ENCODE measurements around the gene TBX3. TPM values are rescaled to one million over a fixed set of nuclear protein-coding genes. Genes with fewer than 3 reads are reported as not detected.

The TBX3 gene
- total RNA-seq, 1 donor from 2014 or later = not detected

- Histone ChIP-seq H2AFZ (replicated peaks) (no peak overlapping the region), H3F3A (ENCODE audit: low read depth) (peaks cover 11% of the 10 kb centered on the region), H3K79me2 (ENCODE audit: low read depth) (no peaks in the 10 kb centered on the region), H3K4me1 (peaks cover 3% of the 10 kb centered on the region), H3K27ac (no peak overlapping the region), H3K9ac (no peak overlapping the region), H4K20me1 (ENCODE audit: low read depth) (peaks cover 99% of the 10 kb centered on the region), H3K4me3 (no peak overlapping the region), H3K36me3 (no peaks in the 10 kb centered on the region), H3K9me3 (ENCODE audit: low read depth) (no peaks in the 10 kb centered on the region), H3K4me2 (peak overlapping the region; percentile 21), H3K27me3 (peaks cover 100% of the 10 kb centered on the region)
- peaks cover 97% of the 10 kb centered on the region for H3K27me3 Mint-ChIP-seq (ENCODE audit: insufficient read depth, low read depth)
- H3K4me3 Mint-ChIP-seq = no peak overlapping the region
- peaks cover 3% of the 10 kb centered on the region for H3K9me3 Mint-ChIP-seq
- H3K36me3 Mint-ChIP-seq = no peaks in the 10 kb centered on the region
- DNase-seq (ENCODE audit: low spot score) = peak; percentile 32
- no peak overlapping the region for H3K27ac Mint-ChIP-seq
- no peak for TF ChIP-seq CTCF (IDR thresholded peaks at IDR 0.05)
- TF ChIP-seq EZH2 (IDR thresholded peaks at IDR 0.05) = peak; percentile 42
- TF ChIP-seq EZH2phosphoT487 (IDR thresholded peaks at IDR 0.05) = peak; percentile 19
- H3K4me1 Mint-ChIP-seq = peaks cover 6% of the 10 kb centered on the region
These were observed 9.1 kb upstream of the TBX3 start for GRCh38 chr12:114693059-114693531.

GRCh38 chr12:114692186-114693058 is 8.4 kb upstream of the TBX3 start:
- Histone ChIP-seq H2AFZ (replicated peaks) (no peak overlapping the region), H3K4me3 (no peak overlapping the region), H3K27ac (no peak overlapping the region), H3K9me3 (ENCODE audit: low read depth) (no peaks in the 10 kb centered on the region), H3F3A (ENCODE audit: low read depth) (peaks cover 4% of the 10 kb centered on the region), H3K79me2 (ENCODE audit: low read depth) (no peaks in the 10 kb centered on the region), H3K4me2 (peak overlapping the region; percentile 21), H3K36me3 (no peaks in the 10 kb centered on the region), H3K4me1 (peaks cover 5% of the 10 kb centered on the region), H4K20me1 (ENCODE audit: low read depth) (peaks cover 99% of the 10 kb centered on the region), H3K9ac (no peak overlapping the region), H3K27me3 (peaks cover 100% of the 10 kb centered on the region)
- Mint-ChIP-seq H3K36me3 (no peaks in the 10 kb centered on the region), H3K4me1 (peaks cover 2% of the 10 kb centered on the region), H3K27me3 (ENCODE audit: insufficient read depth, low read depth) (peaks cover 96% of the 10 kb centered on the region), H3K4me3 (peak overlapping the region; percentile 8), H3K27ac (no peak overlapping the region), H3K9me3 (peaks cover 3% of the 10 kb centered on the region)
- peak; percentile 60 for DNase-seq (ENCODE audit: low spot score)
- TF ChIP-seq EZH2phosphoT487 (IDR thresholded peaks at IDR 0.05) (peak; percentile 96), EZH2 (IDR thresholded peaks at IDR 0.05) (peak; percentile 99), CTCF (IDR thresholded peaks at IDR 0.05) (no peak)

GRCh38 chr12:114691763-114692185 is 7.8 kb upstream of the TBX3 start:
- H3K4me1 ChIP-seq = peaks cover 11% of the 10 kb centered on the region
- no peaks in the 10 kb centered on the region for H3K79me2 ChIP-seq (ENCODE audit: low read depth)
- no peak overlapping the region for H2AFZ ChIP-seq (replicated peaks)
- Mint-ChIP-seq H3K36me3 (no peaks in the 10 kb centered on the region), H3K27me3 (ENCODE audit: insufficient read depth, low read depth) (peaks cover 96% of the 10 kb centered on the region), H3K4me1 (peaks cover 6% of the 10 kb centered on the region), H3K4me3 (no peak overlapping the region), H3K9me3 (peaks cover 4% of the 10 kb centered on the region), H3K27ac (no peak overlapping the region)
- H3K27ac ChIP-seq = no peak overlapping the region
- TF ChIP-seq EZH2 (IDR thresholded peaks at IDR 0.05) (no peak), CTCF (IDR thresholded peaks at IDR 0.05) (no peak), EZH2phosphoT487 (IDR thresholded peaks at IDR 0.05) (no peak)
- H4K20me1 ChIP-seq (ENCODE audit: low read depth) = peaks cover 99% of the 10 kb centered on the region
- peak overlapping the region; percentile 21 for H3K4me2 ChIP-seq
- H3F3A ChIP-seq (ENCODE audit: low read depth) = no peaks in the 10 kb centered on the region
- DNase-seq (ENCODE audit: low spot score) = peak; percentile 52
- no peaks in the 10 kb centered on the region for H3K9me3 ChIP-seq (ENCODE audit: low read depth)
- H3K27me3 ChIP-seq = peaks cover 100% of the 10 kb centered on the region
- H3K36me3 ChIP-seq = no peaks in the 10 kb centered on the region
- no peak overlapping the region for H3K4me3 ChIP-seq
- no peak overlapping the region for H3K9ac ChIP-seq
